Muscle layer of colon (tissue), 2 donors: Measurements from ENCODE around the gene SLC25A34.
A peak's percentile ranks its signal among the peaks of the same experiment; 100 is the strongest.
"Not testable (repeated sequence)": the region's sequence is repeated elsewhere in the genome, so short reads cannot be mapped to it uniquely, and the experiment has no call there.

Experiments
- H3K27ac ChIP-seq: one replicate; pipeline ENCODE4 v1.7.0; 2013; ENCODE audit warnings: low read depth, mild to moderate bottlenecking, low read length, moderate library complexity
- H3K27me3 ChIP-seq, 2 donors: one replicate each; pipeline ENCODE4 v1.7.0; 2013; ENCODE audit warnings: low read length in 2 of 2, mild to moderate bottlenecking in 2 of 2; ENCODE audit not compliant: insufficient read depth in 2 of 2, control insufficient read depth in 1 of 2
- H3K36me3 ChIP-seq: one replicate; pipeline ENCODE4 v1.7.0; 2013; ENCODE audit warnings: mild to moderate bottlenecking, low read length; ENCODE audit not compliant: insufficient read depth
- H3K4me1 ChIP-seq: one replicate; pipeline ENCODE4 v1.7.0; 2013; ENCODE audit warnings: mild to moderate bottlenecking, low read length; ENCODE audit not compliant: insufficient read depth
- H3K4me3 ChIP-seq, 2 donors: one replicate each; pipeline ENCODE4 v1.7.0; 2013; ENCODE audit warnings: low read length in 2 of 2, low read depth in 1 of 2, mild to moderate bottlenecking in 1 of 2, moderate library complexity in 1 of 2
- H3K9ac ChIP-seq: one replicate; pipeline ENCODE4 v1.7.0; 2013; ENCODE audit warnings: low read length
- H3K9me3 ChIP-seq: one replicate; pipeline ENCODE4 v1.7.0; 2013; ENCODE audit warnings: mild to moderate bottlenecking, low read length
- donor health status: abdominal sarcoma.
- donor health status: Adenocarcinoma of cecum.

Gene SLC25A34

DNA sequence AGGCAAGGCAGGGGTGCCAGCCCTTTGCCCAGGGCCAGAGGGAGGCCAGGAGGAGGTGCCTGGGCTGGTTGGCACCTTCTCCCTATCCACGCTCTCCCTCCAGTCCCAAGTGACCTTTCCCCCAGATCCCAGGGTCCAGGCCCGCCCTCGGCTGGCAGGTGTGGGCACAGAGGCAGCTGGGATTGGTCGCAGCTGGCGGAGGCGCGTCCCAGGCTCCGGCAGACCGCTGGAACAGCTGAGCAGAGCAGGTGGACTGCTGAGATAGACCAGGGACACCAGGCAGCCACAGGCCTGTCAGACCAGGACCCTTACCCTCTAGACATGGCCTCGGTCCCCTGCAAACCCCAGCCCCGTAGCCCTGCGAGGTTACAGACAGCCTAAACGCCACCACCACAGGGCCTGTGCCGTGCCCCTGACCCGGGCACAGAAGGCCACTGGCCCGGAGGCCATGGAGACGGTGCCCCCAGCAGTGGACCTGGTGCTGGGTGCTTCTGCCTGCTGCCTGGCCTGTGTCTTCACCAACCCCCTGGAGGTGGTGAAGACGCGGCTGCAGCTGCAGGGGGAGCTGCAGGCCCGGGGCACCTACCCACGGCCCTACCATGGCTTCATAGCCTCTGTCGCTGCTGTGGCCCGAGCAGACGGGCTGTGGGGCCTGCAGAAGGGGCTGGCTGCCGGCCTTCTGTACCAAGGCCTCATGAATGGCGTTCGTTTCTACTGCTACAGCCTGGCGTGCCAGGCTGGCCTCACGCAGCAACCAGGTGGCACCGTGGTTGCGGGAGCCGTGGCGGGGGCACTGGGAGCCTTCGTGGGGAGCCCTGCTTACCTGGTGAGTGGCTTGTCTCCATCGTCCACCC, at the start of gene SLC25A34:
Gene SLC25A34 (plus strand): TSS at position 221 of the 854 bp plus-strand sequence. CDS start 228 bp downstream, at position 449.
- Histone ChIP-seq H3K9ac (no peak within 1 kb of the TSS), H3K9me3 (no peaks in the 10 kb centered on the region), H3K27me3 (no peaks in the 10 kb centered on the region), H3K4me3 (no peak within 1 kb of the TSS), H3K36me3 (peaks cover 36% of the 10 kb centered on the region), H3K27ac (peak within 1 kb of the TSS; percentile 34), H3K4me1 (peaks cover 12% of the 10 kb centered on the region)

DNA sequence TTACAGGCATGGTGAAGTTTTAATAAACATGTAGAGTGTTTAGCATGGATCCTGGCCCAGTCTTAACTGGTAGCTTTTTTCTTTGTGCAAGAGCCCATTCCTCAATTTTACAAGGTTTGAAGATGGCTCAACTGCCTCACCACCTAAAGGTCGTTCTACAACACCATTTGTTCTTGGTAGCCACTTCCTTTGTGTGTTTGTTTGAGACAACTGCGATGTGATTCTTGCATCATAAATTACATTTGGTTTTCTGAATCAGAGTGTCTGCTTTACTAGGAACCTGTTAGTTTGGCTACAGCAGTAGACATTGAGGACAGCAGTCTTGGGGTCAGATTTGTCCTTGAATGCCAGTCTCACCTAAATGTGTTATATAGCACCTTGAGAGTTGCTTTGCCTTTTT, 48.6 kb upstream of the SLC25A34 start:
- no peaks in the 10 kb centered on the region for H3K9me3 ChIP-seq
- no peak overlapping the region for H3K9ac ChIP-seq
- H3K4me3 ChIP-seq: no peak overlapping the region
- H3K27ac ChIP-seq: no peak overlapping the region
- peaks cover 23% of the 10 kb centered on the region for H3K4me1 ChIP-seq
- no peaks in the 10 kb centered on the region for H3K36me3 ChIP-seq
- H3K27me3 ChIP-seq: no peaks in the 10 kb centered on the region

DNA sequence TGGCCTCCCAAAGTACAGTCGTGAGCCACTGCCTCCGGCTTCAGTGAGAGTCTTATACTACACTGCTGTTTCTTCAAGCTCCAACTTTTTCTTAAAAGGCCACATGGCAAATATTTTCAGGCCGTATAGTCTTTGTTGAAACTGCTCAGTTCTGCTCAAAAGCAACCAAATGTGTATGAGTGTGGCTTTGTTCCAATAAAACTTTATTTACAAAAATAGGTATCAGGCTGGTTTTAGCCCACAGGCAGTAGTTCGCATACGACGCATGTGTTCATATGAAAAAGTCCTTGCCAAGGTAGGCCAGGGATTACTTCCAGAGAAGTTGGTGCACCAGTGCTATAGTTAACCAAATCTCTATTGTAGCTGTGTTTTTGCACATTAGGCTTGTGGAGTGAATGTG, 45.7 kb upstream of the SLC25A34 start:
- no peak overlapping the region for H3K27ac ChIP-seq
- peaks cover 28% of the 10 kb centered on the region for H3K4me1 ChIP-seq
- H3K4me3 ChIP-seq: no peak overlapping the region

DNA sequence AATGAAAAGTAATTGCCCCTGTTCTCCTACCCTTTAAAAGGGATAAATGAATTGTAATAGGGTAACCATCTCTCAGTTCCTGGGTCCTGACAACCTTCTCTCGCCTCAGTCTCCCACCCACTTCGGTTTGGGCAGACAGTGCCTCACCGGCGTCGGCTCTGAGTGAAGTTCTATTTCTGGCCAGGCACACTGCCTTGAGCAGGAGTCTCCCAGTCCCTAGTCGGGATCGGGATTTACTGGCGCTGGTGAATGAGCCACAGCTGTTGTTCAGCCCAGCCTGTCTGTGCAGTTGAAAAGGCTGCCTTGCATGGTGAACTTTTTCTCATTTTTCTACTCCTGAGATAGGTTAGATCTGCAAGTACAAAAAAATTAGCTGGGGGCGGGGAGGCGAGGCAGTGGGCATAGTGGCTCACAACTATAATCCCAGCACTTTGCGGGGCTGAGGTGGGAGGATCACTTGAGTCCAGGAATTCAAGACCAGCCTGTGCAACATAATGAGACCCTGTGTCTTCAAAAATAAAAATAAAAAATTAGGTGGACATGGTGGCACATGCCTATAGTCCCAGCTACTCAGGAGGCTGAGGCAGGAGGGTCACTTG, 44.5 kb upstream of the SLC25A34 start:
- Histone ChIP-seq H3K9me3 (no peaks in the 10 kb centered on the region), H3K4me1 (peaks cover 20% of the 10 kb centered on the region), H3K36me3 (no peaks in the 10 kb centered on the region), H3K27me3 (no peaks in the 10 kb centered on the region), H3K4me3 (peak overlapping the region in 1 of 2 donors; percentile 22), H3K9ac (no peak overlapping the region), H3K27ac (peak overlapping the region; percentile 5)

More for the DNA sequence above, 45.7 kb upstream of the SLC25A34 start:
- no peaks in the 10 kb centered on the region for H3K27me3 ChIP-seq
- H3K9me3 ChIP-seq: no peaks in the 10 kb centered on the region
- H3K36me3 ChIP-seq: no peaks in the 10 kb centered on the region
- H3K9ac ChIP-seq: no peak overlapping the region

DNA sequence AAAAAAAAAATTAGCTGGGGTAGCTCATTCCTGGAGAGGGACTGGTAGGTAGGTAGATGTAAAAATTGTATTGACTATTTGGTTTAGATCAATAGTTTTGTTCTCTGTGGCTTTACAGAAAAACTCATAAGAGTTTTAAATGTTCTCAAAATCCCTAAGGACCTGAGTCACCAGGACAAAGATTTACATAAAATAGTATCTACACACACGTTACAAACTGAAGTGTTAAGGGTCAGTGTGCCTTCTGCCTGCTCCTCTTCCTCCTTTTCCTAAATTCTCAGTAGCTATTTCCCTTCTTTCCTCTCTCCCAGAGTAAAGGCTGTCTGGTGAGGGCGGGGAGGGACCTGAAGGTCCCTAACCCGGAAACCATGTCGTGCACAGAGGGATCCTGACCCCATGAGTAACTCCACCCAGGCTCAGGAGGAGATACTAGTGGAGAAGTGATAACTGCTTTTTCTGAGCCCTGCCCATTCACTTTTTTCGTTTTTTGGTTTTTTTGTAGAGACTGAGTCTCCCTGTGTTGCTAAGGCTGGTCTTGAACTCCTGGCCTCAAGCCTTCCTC, 43.9 kb upstream of the SLC25A34 start:
- H3K27ac ChIP-seq: no peak overlapping the region
- H3K27me3 ChIP-seq: no peaks in the 10 kb centered on the region
- peaks cover 26% of the 10 kb centered on the region for H3K4me1 ChIP-seq

DNA sequence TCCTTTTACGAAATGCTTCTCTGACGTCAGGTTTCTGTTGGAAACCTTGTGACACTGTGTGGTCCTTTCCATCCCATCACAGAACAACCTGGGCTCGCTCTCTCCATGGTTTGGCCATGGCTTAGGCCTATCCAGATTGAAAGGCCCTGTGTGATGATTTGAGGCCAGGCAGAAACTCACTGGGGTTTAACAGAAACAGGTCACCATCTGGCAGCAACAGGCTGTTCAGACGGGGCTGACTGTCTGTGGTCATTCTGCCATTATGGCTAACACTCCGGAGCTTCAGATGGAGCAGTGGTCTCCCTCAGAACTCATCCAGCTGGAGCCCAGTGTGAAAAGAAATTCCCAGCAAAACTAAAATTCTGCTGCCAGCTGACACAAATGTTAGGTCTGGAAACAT, 42.7 kb upstream of the SLC25A34 start:
- Histone ChIP-seq H3K27me3 (no peaks in the 10 kb centered on the region), H3K36me3 (no peaks in the 10 kb centered on the region), H3K4me1 (peaks cover 26% of the 10 kb centered on the region), H3K9ac (no peak overlapping the region), H3K9me3 (no peaks in the 10 kb centered on the region), H3K4me3 (no peak overlapping the region), H3K27ac (no peak overlapping the region)

More for the DNA sequence above, 43.9 kb upstream of the SLC25A34 start:
- Histone ChIP-seq H3K9me3 (no peaks in the 10 kb centered on the region), H3K9ac (no peak overlapping the region), H3K4me3 (no peak overlapping the region), H3K36me3 (no peaks in the 10 kb centered on the region)

DNA sequence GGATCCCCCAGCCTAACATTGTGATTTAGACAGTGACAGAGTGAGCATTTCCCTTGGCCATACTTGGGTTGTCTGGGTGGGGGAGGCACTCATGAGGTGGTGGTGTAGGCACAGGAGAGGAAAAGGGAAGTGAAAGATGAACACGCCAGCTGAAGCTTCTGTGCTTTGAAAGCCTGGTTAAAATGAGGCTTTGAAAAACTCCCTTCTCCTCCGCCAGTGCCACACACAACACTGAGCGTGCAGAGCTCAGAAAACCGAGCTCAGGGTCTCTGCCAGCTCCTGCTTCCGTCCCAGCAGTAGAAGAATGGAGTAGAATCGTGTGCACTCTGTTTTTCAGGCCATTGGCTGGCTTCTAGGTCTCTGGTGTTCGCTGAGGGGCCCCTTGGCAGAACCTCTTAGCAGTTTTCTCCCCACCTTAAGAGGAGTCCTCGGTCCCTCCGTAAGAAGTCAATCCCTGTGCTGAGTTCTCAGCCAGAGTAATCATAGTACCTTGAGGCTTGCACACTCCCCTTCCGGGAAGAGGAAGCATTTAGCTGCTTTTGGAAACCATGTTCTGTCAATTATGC, 39.0 kb upstream of the SLC25A34 start:
- no peak overlapping the region for H3K4me3 ChIP-seq
- H3K4me1 ChIP-seq: peaks cover 25% of the 10 kb centered on the region
- no peak overlapping the region for H3K9ac ChIP-seq
- H3K36me3 ChIP-seq: no peaks in the 10 kb centered on the region
- H3K27ac ChIP-seq: no peak overlapping the region
- no peaks in the 10 kb centered on the region for H3K9me3 ChIP-seq
- no peaks in the 10 kb centered on the region for H3K27me3 ChIP-seq

DNA sequence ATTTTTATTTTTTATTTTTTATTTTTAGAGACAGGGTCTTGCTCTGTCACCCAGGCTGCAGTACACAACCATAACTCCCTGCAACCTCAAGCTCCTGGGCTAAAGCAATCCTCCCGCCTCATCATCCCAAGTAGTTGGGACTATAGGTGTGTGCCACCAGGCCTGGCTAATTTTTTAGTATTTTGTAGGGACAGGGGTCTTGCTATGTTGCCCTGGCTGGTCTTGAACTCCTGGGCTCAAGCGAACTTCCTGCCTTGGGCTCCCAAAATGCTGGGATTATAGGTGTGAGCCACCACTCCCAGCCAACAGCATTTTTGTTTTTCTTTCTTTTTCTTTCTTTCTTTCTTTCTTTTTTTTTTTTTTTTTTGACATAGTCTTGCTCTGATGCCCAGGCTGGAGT, 37.9 kb upstream of the SLC25A34 start:
- Histone ChIP-seq H3K4me3 (no peak overlapping the region), H3K9me3 (no peaks in the 10 kb centered on the region), H3K9ac (no peak overlapping the region), H3K36me3 (no peaks in the 10 kb centered on the region), H3K4me1 (peaks cover 29% of the 10 kb centered on the region), H3K27ac (no peak overlapping the region), H3K27me3 (no peaks in the 10 kb centered on the region)

DNA sequence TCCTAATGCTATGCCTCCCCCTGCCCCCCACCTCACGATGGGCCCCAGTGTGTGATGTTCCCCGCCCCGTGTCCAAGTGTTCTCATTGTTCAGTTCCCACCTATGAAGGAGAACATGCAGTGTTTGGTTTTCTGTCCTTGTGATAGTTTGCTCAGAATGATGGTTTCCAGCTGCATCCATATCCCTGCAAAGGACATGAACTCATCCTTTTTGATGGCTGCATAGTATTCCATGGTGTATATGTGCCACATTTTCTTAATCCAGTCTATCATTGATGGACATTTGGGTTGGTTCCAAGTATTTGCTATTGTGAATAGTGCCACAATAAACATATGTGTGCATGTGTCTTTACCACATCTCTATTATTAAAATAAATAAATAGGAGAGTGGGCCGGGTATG, 36.7 kb upstream of the SLC25A34 start:
- not testable (repeated sequence) for H3K36me3 ChIP-seq, H3K4me3 ChIP-seq, H3K27ac ChIP-seq, H3K9me3 ChIP-seq, H3K9ac ChIP-seq, H3K27me3 ChIP-seq
- peaks cover 36% of the 10 kb centered on the region for H3K4me1 ChIP-seq

DNA sequence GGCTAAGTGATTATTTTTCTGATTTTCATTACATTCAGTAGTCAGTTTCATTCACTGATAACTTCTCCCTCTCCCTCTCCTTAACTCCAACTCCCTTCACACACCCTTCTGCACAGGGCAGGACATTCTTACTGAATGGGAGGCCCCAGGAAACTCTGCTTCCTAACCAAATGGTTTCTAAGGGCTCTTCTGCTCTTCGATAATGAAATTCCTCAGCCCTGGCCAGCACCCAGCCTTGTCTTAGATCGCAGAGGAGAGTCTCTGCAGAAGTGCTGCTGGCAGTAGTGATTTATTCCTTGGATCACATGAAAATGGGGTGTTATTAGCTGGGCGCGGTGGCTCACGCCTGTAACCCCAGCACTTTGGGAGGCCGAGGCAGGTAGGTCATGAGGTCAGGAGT, 35.5 kb upstream of the SLC25A34 start:
- H3K27me3 ChIP-seq: no peaks in the 10 kb centered on the region
- H3K36me3 ChIP-seq: no peaks in the 10 kb centered on the region
- peaks cover 40% of the 10 kb centered on the region for H3K4me1 ChIP-seq
- no peaks in the 10 kb centered on the region for H3K9me3 ChIP-seq
- H3K9ac ChIP-seq: no peak overlapping the region
- no peak overlapping the region for H3K4me3 ChIP-seq
- no peak overlapping the region for H3K27ac ChIP-seq

DNA sequence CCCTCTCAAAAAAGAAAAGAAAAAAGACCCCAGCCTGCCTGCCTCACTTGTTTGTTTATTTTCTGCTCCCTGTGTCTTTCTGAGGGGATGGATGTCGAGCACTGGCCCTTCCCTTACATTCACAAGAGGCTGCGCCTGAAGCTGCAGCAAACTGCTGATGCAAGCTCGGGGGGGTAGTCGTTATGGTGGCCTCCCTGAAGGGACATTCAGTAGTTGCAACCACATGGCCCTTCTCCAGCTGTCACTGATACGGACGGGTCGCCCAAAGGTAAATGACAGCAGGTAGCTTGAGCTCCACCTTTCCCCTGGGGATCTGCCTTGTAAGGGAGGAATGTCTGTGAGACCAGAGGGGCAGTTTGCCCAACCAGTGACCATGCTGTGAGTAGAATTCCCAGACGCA, 34.3 kb upstream of the SLC25A34 start:
- no peak overlapping the region for H3K4me3 ChIP-seq
- H3K9me3 ChIP-seq: no peaks in the 10 kb centered on the region
- H3K9ac ChIP-seq: no peak overlapping the region
- peak overlapping the region; percentile 74 for H3K27ac ChIP-seq
- H3K36me3 ChIP-seq: no peaks in the 10 kb centered on the region
- peaks cover 40% of the 10 kb centered on the region for H3K4me1 ChIP-seq
- no peaks in the 10 kb centered on the region for H3K27me3 ChIP-seq
